PC-9 (cell line): Measurements from ENCODE around the gene ZNF552. TPM values are rescaled to one million over a fixed set of nuclear protein-coding genes. Genes with fewer than 3 reads are reported as not detected.

ENCODE experiments used
- BruUV-seq: library from RNA; stranded (reverse); fragments of 400-500 nt; replicated peaks from 2 replicates; lab custom pipeline; 2021; lab: Mats Ljungman, UMichigan
- CTCF ChIA-PET: fragments of 300-600 bp; sonication (Branson Sonifier 250); formaldehyde crosslinking; loops from one replicate; lab custom pipeline; 2022; ENCODE audit warnings: antibody characterized with exemption; lab: Charles Lee
- POLR2A ChIA-PET: fragments of 300-600 bp; sonication (Branson Sonifier 250); formaldehyde crosslinking; loops from one replicate; lab custom pipeline; 2022; ENCODE audit warnings: antibody characterized with exemption; ENCODE audit not compliant: unreplicated experiment; lab: Charles Lee
- DNase-seq, 2 experiments: peaks; one replicate each; pipeline versions ENCODE4 v3.0.0 to v3.0.0-alpha.2; 2015 to 2022; ENCODE audit warnings: mixed read lengths in 1 of 2
- H2AFZ ChIP-seq: fragments of 200-600 bp; sonication (generic); 2 replicates; pipeline ENCODE4 v1.8.1; 2017; ENCODE audit warnings: antibody characterized with exemption
- H3F3A ChIP-seq: fragments of 200-600 bp; sonication (generic); 2 replicates; pipeline ENCODE4 v1.8.1; 2017; ENCODE audit warnings: antibody characterized with exemption, mild to moderate bottlenecking, low read depth; ENCODE audit not compliant: insufficient read depth
- H3K27ac ChIP-seq: fragments of 200-600 bp; sonication (generic); 2 replicates; pipeline ENCODE4 v1.6.1; 2016; ENCODE audit warnings: mixed run types
- H3K27me3 ChIP-seq: fragments of 200-600 bp; sonication (generic); 2 replicates; pipeline ENCODE4 v1.6.1; 2016; ENCODE audit warnings: low read depth, mixed run types; ENCODE audit not compliant: insufficient read depth
- H3K36me3 ChIP-seq: fragments of 200-600 bp; sonication (generic); 2 replicates; pipeline ENCODE4 v1.6.1; 2016; ENCODE audit warnings: low read depth, mixed run types
- H3K4me1 ChIP-seq: fragments of 200-600 bp; sonication (generic); replicated peaks from 2 replicates; pipeline ENCODE4 v1.6.1; 2016; ENCODE audit warnings: mixed run types; ENCODE audit not compliant: insufficient read depth
- H3K4me2 ChIP-seq: fragments of 200-600 bp; sonication (generic); 2 replicates; pipeline ENCODE4 v1.6.1; 2017; ENCODE audit warnings: mixed run types
- H3K4me3 ChIP-seq: fragments of 200-600 bp; sonication (generic); 2 replicates; pipeline ENCODE4 v1.6.1; 2016; ENCODE audit warnings: mixed run types
- H3K79me2 ChIP-seq: fragments of 200-600 bp; sonication (generic); 2 replicates; pipeline ENCODE4 v1.6.1; 2017; ENCODE audit warnings: low read depth, mixed run types
- H3K9me2 ChIP-seq: fragments of 200-600 bp; sonication (generic); 2 replicates; pipeline ENCODE4 v1.8.1; 2017; ENCODE audit warnings: mild to moderate bottlenecking; ENCODE audit not compliant: insufficient read depth
- H3K9me3 ChIP-seq: fragments of 200-600 bp; sonication (generic); 2 replicates; pipeline ENCODE4 v1.8.1; 2016; ENCODE audit warnings: low read depth; ENCODE audit not compliant: insufficient read depth
- H4K20me1 ChIP-seq: fragments of 200-600 bp; sonication (generic); 2 replicates; pipeline ENCODE4 v1.8.1; 2017; ENCODE audit not compliant: insufficient read depth
- EZH2 ChIP-seq: fragments of 200-600 bp; sonication (generic); IDR thresholded peaks from 2 replicates; pipeline ENCODE4 v1.8.0; 2017; ENCODE audit warnings: antibody characterized with exemption, low read depth
- intact Hi-C: fragments of 100-400 bp; cut with micrococcal nuclease; formaldehyde crosslinking; loops from one replicate; pipeline ENCODE4 v1.10.0; 2022; ENCODE audit not compliant: unreplicated experiment
- total RNA-seq: library from RNA; stranded (reverse); gene quantifications from 2 replicates; pipeline ENCODE4 v1.2.3, GENCODE V29; 2021
- TF ChIP-seq, protein P1 (sequence below): fragments of 200-600 bp; sonication (generic); conservative IDR thresholded peaks from 2 replicates; pipeline ENCODE4 v1.6.1; 2017; ENCODE audit warnings: mixed run types, antibody characterized with exemption, mild to moderate bottlenecking, moderate library complexity

Gene ZNF552
- total RNA-seq, 1 experiment from 2014 or later, result 14.3 TPM

DNA sequence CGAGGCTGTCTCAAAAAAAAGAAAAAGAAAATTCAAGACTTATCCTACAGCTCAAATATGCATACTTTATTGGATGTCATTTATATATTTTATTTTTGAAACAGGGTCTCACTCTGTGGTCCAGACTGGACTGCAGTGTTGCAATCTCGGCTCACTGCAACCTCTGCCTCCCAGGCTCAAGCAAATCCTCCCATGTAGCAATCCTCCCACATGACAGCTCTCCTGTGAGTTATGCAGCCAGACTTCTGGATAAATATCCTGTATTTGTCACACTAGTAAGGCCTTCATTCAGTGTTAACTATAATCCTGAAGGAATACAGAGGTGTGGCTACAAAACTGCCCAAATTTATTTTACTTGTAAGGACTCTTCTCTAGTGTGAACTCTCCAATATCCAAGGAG lies 7.2 kb downstream of the ZNF552 start:
- CTCF ChIA-PET, result no interaction called here

DNA sequence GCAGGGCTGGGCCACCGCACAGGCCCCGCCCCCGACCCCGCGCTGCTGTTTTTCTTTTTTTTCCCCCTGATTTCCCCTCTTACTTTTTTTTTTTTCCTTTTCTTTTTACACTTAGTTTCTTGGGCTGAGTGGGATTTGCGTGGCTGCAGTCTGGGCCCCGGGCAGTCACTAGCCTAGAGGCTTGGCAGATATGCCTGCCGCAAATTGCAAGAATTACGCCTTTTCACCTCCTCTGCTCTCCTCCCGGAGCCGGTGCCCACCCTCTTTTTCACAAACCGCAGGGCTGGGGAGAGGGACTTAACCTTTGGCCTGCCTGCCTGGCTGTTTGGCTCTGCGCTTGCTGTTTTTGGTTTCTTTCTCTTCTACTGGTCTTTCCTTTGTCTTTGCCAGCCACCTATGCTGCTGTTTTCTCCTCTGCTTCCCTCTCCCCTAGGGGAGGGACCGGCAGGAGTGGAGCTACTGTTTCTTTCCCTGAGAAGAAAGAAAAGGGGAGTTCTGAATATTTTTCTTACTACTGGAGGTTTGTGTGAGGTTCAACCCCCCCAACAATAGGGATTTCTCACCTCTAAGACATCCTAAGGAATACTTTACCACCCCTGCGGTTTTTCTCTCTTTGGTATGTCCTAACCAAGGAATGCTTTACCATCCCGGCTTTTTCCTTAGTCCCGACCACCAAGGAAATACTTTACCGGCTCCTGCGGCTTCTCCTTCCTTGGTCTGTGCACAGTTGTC lies 11.0 kb downstream of the ZNF552 start:
- no peaks in the 10 kb centered on the region for H3K9me2 ChIP-seq
- H3F3A ChIP-seq, result peaks cover 33% of the 10 kb centered on the region
- peak overlapping the region; percentile 82 for H3K4me2 ChIP-seq
- H3K9me3 ChIP-seq, result no peaks in the 10 kb centered on the region
- TF ChIP-seq, protein P1, sequence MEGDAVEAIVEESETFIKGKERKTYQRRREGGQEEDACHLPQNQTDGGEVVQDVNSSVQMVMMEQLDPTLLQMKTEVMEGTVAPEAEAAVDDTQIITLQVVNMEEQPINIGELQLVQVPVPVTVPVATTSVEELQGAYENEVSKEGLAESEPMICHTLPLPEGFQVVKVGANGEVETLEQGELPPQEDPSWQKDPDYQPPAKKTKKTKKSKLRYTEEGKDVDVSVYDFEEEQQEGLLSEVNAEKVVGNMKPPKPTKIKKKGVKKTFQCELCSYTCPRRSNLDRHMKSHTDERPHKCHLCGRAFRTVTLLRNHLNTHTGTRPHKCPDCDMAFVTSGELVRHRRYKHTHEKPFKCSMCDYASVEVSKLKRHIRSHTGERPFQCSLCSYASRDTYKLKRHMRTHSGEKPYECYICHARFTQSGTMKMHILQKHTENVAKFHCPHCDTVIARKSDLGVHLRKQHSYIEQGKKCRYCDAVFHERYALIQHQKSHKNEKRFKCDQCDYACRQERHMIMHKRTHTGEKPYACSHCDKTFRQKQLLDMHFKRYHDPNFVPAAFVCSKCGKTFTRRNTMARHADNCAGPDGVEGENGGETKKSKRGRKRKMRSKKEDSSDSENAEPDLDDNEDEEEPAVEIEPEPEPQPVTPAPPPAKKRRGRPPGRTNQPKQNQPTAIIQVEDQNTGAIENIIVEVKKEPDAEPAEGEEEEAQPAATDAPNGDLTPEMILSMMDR, result no peak
- TF ChIP-seq EZH2, result no peak
- H2AFZ ChIP-seq, result peak overlapping the region; percentile 74
- BruUV-seq, result TSS peak; percentile 19
- no peaks in the 10 kb centered on the region for H4K20me1 ChIP-seq
- H3K79me2 ChIP-seq, result peaks cover 16% of the 10 kb centered on the region; the same call in 1 of the 2 replicates
- POLR2A ChIA-PET, result interaction anchor here (0.5 to 1.3 kb wide), 4 partner anchors 11 to 443 kb away, joined by 3 to 28 read pairs (median 10); partner anchors contain the start of gene ZNF552
- H3K4me1 ChIP-seq, result peaks cover 30% of the 10 kb centered on the region
- no peaks in the 10 kb centered on the region for H3K27me3 ChIP-seq
- CTCF ChIA-PET, result no interaction called here
- H3K4me3 ChIP-seq, result peak overlapping the region; percentile 61
- peak overlapping the region; percentile 61 for H3K27ac ChIP-seq
- peaks cover 21% of the 10 kb centered on the region; the same call in 1 of the 2 replicates for H3K36me3 ChIP-seq
- peak; percentile 53 to 64 for DNase-seq
- intact Hi-C loops, result loop anchor here (1.0 kb wide), 1 partner anchor 11 kb away; the partner anchor contains the start of gene ZNF552

More for the DNA sequence above, 7.2 kb downstream of the ZNF552 start:
- H2AFZ ChIP-seq, result no peak overlapping the region
- intact Hi-C loops, result no loop called here
- no peak for DNase-seq
- no peaks in the 10 kb centered on the region for H3K9me3 ChIP-seq
- H3F3A ChIP-seq, result peaks cover 17% of the 10 kb centered on the region
- peaks cover 13% of the 10 kb centered on the region; the same call in 1 of the 2 replicates for H3K79me2 ChIP-seq
- TF ChIP-seq, protein P1, result no peak
- no peak for TF ChIP-seq EZH2
- H3K27ac ChIP-seq, result no peak overlapping the region
- POLR2A ChIA-PET, result no interaction called here
- H3K9me2 ChIP-seq, result no peaks in the 10 kb centered on the region
- H3K4me1 ChIP-seq, result peaks cover 18% of the 10 kb centered on the region
- no peak overlapping the region for H3K4me3 ChIP-seq
- no peaks in the 10 kb centered on the region for H3K27me3 ChIP-seq
- H3K4me2 ChIP-seq, result no peak overlapping the region
- H4K20me1 ChIP-seq, result no peaks in the 10 kb centered on the region; the same call in 1 of the 2 replicates
- H3K36me3 ChIP-seq, result peaks cover 29% of the 10 kb centered on the region; the same call in 1 of the 2 replicates
- no TSS peak for BruUV-seq

DNA sequence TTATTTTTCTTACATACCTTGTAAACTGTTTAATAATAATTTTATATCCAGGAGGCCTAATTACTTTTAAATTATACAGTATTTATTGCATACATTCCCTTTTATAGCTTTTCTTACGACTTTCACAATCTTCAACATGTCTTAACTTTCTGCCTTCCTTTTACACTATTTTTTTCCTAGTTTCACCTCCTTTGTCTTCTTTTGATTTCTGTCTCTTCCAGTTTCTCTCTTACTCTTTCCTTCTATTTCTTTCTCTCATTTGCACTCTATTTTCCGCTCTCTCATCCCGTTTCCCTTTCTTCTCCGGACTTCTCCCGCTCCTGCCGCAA lies 11.5 kb downstream of the ZNF552 start:
- no peak for TF ChIP-seq EZH2
- TF ChIP-seq, protein P1, result no peak
- Histone ChIP-seq H3K27me3 (no peaks in the 10 kb centered on the region), H3K79me2 (peaks cover 16% of the 10 kb centered on the region; the same call in 1 of the 2 replicates), H4K20me1 (no peaks in the 10 kb centered on the region), H3K4me2 (peak overlapping the region; percentile 82), H2AFZ (peak overlapping the region; percentile 74; the same call in 1 of the 2 replicates), H3K4me1 (peaks cover 31% of the 10 kb centered on the region), H3K9me2 (no peaks in the 10 kb centered on the region), H3K36me3 (peaks cover 18% of the 10 kb centered on the region; the same call in 1 of the 2 replicates), H3K27ac (peak overlapping the region; percentile 61), H3F3A (peaks cover 38% of the 10 kb centered on the region), H3K9me3 (no peaks in the 10 kb centered on the region), H3K4me3 (peak overlapping the region; percentile 61)
- intact Hi-C loops, result no loop called here
- ChIA-PET POLR2A (interaction anchor here (0.6 to 1.3 kb wide), 2 partner anchors 12 to 16 kb away, joined by 3 to 14 read pairs; partner anchors contain the start of gene ZNF552), CTCF (no interaction called here)
- DNase-seq, result no peak
- no TSS peak for BruUV-seq
